HG02840 (cell line): Measurements from ENCODE around the gene TSNAXIP1.
A peak's percentile ranks its signal among the peaks of the same experiment; 100 is the strongest.
"Not testable (repeated sequence)": the region's sequence is repeated elsewhere in the genome, so short reads cannot be mapped to it uniquely, and the experiment has no call there.

Experiments
- ATAC-seq: cut with Tn5 transposase; IDR thresholded peaks from one replicate; pipeline ENCODE4 v1.9.1; 2021; ENCODE audit warnings: mild to moderate bottlenecking, moderate library complexity, moderate number of reproducible peaks; ENCODE audit not compliant: unreplicated experiment, low FRiP score

The TSNAXIP1 gene

GRCh38 chr16:67857547-67858233, 51.0 kb downstream of the TSNAXIP1 start:
- no peak for ATAC-seq

GRCh38 chr16:67858500-67858899, 51.8 kb downstream of the TSNAXIP1 start:
- no peak for ATAC-seq

- ATAC-seq = no peak
These were observed 54.1 kb downstream of the TSNAXIP1 start for GRCh38 chr16:67860589-67861398.

- no peak for ATAC-seq
These were observed 55.2 kb downstream of the TSNAXIP1 start for GRCh38 chr16:67861877-67862276.

- ATAC-seq = no peak
These were observed 56.2 kb downstream of the TSNAXIP1 start for GRCh38 chr16:67862623-67863583.

GRCh38 chr16:67864044-67864443, 57.4 kb downstream of the TSNAXIP1 start:
- not testable (repeated sequence) for ATAC-seq

GRCh38 chr16:67864594-67864993, 57.9 kb downstream of the TSNAXIP1 start:
- no peak for ATAC-seq

GRCh38 chr16:67865318-67865717, 58.6 kb downstream of the TSNAXIP1 start:
- ATAC-seq = no peak

- ATAC-seq = no peak
These were observed 61.6 kb downstream of the TSNAXIP1 start for GRCh38 chr16:67868290-67868689.

GRCh38 chr16:67869653-67870052, 63.0 kb downstream of the TSNAXIP1 start:
- no peak for ATAC-seq

- ATAC-seq = no peak
These were observed 64.6 kb downstream of the TSNAXIP1 start for GRCh38 chr16:67871256-67871655.

GRCh38 chr16:67872131-67872630, 65.5 kb downstream of the TSNAXIP1 start:
- no peak for ATAC-seq

GRCh38 chr16:67872631-67873434, 66.1 kb downstream of the TSNAXIP1 start, which contains the start of gene EDC4:
TSS of gene EDC4 (plus strand) at chr16:67873052. CDS start at chr16:67873262, 210 bp downstream.
- peak; percentile 67 for ATAC-seq

GRCh38 chr16:67873435-67874370, 67.0 kb downstream of the TSNAXIP1 start:
- ATAC-seq = peak; percentile 7

GRCh38 chr16:67874372-67874771, 67.7 kb downstream of the TSNAXIP1 start:
- ATAC-seq = no peak

- ATAC-seq = no peak
These were observed 70.4 kb downstream of the TSNAXIP1 start for GRCh38 chr16:67877064-67877463.
